SIG-M5 treated with dmso at 0.1 percent for 504 hours (cell line): ENCODE data around the gene PREX1.
"Not testable (repeated sequence)": the region's sequence is repeated elsewhere in the genome, so short reads cannot be mapped to it uniquely, and the experiment has no call there.

Experiments used
- DNase-seq: peaks from one replicate; lab custom pipeline; 2025; ENCODE audit not compliant: unreplicated experiment; lab: John Stamatoyannopoulos, UW

PREX1 gene

GRCh38 chr20:48756774-48757173 lies 71.0 kb downstream of the PREX1 start:
- not testable (repeated sequence) for DNase-seq

DNA sequence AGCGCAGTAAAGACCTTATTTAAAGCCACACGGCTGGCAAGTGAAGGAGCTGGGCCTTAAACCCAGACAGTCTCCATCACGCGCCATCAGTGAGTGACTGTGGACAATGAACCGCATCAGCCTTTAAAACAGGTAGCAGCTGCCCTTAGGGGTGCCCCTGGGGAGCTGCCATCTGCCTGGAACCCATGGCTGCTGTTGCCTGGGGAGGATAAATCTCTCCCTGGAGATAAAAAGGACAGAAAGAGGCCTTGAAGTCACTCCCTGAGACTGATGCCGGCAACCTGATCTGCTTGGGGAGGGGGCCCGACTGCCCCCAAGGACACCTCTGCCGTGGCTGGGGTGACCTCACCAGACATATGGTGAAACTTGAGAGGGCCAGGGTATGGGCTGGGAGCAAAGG lies 73.5 kb downstream of the PREX1 start:
- DNase-seq, result no peak

DNA sequence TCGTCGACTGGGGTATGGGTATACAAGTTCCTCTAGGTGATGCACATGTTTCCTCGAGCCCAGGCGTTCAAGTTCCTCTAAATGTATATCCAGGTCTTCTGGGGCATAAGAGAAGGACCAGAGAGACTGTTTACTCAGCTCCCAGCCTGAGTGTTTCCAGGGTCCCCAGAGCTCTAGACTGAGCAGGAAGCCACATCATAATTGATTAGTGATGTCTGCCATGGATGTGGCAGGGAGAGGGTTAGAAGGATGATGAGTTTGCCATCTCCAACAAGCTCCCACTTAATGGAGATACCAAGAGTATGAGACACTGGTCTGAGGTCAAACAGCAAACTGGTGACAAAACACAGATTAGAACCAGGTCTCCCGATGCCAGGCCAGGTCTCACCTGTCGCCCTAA lies 74.8 kb downstream of the PREX1 start:
- DNase-seq, result no peak

DNA sequence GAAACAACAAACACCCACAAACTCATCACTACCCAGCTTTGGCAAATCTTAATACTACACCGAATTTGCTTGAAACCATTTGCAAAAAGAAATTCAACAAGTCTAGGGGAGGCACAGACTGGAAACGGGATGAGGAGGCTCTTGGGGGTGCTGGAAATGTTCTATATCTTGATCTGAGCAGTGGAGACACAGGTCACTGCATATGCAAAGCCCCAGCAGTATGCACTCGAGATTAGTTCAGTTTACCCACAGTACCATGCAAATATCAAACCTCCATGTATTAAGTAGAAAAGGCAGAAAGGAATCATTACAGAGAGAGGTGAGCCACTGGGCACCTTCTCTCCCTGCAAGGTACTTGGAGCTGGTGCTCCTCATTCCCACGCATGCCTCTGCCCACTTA lies 75.9 kb downstream of the PREX1 start:
- no peak for DNase-seq

GRCh38 chr20:48750941-48751635 lies 76.7 kb downstream of the PREX1 start:
- peak; percentile 55 for DNase-seq

GRCh38 chr20:48750376-48750775 lies 77.4 kb downstream of the PREX1 start:
- DNase-seq, result no peak

- no peak for DNase-seq
Measured at GRCh38 chr20:48749437-48749836, 78.4 kb downstream of the PREX1 start.

- no peak for DNase-seq
Measured at GRCh38 chr20:48748556-48748955, 79.2 kb downstream of the PREX1 start.

DNA sequence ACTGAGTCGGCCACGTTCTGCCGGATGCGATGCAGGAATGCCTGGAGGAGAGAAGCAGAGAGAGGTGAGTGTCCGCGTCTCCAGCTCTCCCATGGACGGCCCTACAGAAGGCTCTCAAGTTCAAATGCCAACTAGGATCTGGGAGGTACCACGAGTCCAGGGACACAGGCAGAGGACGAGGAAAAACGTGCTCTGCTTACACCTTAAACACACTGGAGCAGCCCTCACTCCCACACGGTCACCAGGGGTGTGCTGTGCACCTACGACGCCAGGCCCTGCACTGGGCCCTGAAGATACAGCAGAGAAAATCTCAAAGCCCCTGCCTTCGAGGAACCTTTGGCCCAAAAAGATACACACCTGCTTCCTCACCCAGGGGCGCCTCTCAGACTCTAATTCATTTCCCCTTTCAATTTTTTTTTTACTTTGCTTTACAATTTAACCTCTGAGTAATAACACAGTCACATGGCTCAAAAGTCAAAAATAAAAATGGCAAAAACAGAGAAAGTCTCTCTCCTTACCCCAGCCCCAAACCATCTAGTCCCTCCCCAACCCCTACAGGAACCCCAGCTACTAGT lies 79.9 kb downstream of the PREX1 start:
- no peak for DNase-seq

- peak; percentile 70 for DNase-seq
Measured at GRCh38 chr20:48745330-48745729, 82.5 kb downstream of the PREX1 start.

DNA sequence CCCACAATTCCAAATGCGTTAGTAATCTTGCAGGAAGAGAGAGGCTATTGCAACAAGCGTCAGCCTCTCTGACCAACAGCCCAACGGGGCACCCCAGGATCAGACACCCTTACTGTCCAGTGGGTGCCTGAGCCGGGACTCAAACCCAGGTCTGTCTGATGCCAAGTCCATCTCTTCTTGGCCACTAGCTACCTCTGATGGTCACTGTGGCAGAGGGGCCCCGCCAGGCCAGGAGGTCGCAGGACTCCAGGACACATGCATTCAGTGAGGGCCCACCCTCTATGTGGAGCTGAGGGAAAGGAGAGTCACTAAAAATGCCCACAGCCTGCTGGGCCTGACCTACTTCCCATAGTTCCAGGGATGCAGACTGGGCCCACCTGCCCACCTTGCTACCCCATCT lies 83.3 kb downstream of the PREX1 start:
- DNase-seq, result no peak

DNA sequence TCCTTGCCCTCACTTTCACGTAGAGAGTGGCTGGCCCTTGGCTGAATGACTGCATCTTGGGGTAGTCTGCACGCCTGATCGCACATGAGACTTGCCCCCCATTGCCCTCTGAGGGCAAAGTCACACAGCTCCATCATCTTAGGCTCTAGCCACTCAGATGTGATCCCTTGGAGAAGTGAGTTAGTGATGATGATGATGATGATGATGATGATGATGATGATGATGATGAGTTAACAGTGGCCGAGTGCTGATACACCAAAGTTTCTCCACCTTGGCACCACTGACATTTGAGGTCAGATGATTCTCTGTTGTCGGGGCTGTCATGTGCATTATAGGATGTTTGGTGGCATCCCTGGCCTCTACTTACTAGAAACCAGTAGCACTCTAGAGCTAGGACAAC lies 84.0 kb downstream of the PREX1 start:
- DNase-seq, result no peak

- no peak for DNase-seq
Measured at GRCh38 chr20:48742912-48743680, 84.7 kb downstream of the PREX1 start.

DNA sequence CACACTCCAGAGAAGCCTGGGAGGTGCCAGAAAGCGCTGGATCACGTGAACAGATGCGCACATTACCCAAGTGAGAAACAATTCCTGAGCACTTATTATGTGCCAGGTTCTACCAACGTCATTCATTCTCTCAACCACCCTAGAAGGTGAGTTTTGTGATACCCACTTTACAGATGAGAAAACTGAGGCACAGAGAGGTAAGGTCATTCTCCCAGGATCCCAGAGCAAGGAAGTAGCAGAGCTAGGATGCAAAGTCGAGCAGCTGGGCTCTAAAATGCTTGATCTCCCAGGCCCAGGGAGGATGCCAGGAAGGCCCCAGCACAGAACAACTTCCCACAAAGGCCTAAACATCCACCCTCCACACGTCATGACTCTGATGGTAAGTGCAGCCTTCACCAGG lies 85.6 kb downstream of the PREX1 start:
- DNase-seq, result no peak

DNA sequence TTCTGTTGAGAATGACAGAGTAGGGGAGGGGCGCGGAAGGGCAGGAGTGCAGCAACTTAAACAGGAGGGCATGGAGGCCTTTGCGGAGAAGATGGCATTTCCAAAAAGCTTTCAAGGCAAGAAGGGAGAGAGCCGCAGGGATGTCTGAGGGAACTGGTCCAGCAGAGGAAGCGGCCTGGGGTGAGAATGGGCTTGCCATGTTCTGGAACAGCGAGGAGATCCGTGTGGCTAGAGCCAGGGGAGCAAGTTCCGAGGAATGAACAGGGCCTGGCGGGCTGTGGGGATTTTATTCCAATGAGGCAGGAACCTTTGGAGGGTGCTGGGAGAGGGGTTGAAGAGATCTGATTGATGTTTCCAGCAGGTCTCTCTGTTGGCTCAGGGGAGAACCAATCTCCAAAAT lies 86.1 kb downstream of the PREX1 start:
- no peak for DNase-seq

GRCh38 chr20:48740712-48741111 lies 87.1 kb downstream of the PREX1 start:
- no peak for DNase-seq

DNA sequence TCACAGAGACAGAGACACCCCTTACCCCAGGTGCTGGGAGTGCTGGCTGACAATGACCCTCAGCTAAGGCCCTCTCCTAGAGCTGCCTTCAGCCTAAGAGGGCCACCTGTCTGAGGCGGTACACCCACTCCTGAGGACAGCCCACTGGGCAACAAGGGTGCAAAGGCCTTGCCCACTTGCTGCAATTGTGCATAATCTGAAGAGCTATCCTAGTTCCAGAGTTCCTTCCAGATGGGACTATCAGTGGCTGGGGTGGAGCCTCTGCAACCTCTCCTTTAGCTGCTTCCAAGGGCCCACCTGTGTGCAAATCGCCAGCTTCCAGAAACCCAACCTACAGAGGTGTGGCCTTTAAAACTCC lies 87.5 kb downstream of the PREX1 start:
- DNase-seq, result no peak

GRCh38 chr20:48739395-48740291 lies 88.2 kb downstream of the PREX1 start:
- no peak for DNase-seq

- DNase-seq, result no peak
Measured at GRCh38 chr20:48738399-48739304, 89.1 kb downstream of the PREX1 start.

DNA sequence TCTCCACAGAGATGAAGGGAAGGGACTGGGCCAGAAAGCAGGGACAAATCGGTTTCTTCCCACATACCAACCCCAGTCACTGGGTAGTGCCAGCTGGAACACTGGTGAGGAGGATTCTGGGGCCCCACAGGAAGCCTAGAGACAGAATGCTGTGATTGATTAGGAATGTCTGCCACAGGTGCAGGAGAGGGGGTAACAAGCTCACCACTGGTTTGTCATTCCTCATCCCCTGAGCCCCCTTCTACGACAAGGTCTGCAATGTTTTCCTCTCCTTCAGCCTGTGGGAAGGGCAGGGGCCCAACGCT lies 89.8 kb downstream of the PREX1 start:
- DNase-seq, result no peak
